RPMI8226 (cell line): ENCODE results near the gene TFAP2E.
"Not testable (repeated sequence)": the region's sequence is repeated elsewhere in the genome, so short reads cannot be mapped to it uniquely, and the experiment has no call there.

Experiments used
- DNase-seq: peaks from one replicate; pipeline ENCODE4 v3.0.0-alpha.2; 2015

TFAP2E gene

GRCh38 chr1:35574655-35575415, 1.7 kb downstream of the TFAP2E start:
- DNase-seq = no peak

- no peak for DNase-seq
Measured at GRCh38 chr1:35575416-35575958, 2.4 kb downstream of the TFAP2E start.

- no peak for DNase-seq
Measured at GRCh38 chr1:35576061-35576765, 3.1 kb downstream of the TFAP2E start.

- not testable (repeated sequence) for DNase-seq
Measured at GRCh38 chr1:35576766-35577070, 3.6 kb downstream of the TFAP2E start.

GRCh38 chr1:35577071-35577998, 4.2 kb downstream of the TFAP2E start:
- DNase-seq = peak; percentile 58

DNA sequence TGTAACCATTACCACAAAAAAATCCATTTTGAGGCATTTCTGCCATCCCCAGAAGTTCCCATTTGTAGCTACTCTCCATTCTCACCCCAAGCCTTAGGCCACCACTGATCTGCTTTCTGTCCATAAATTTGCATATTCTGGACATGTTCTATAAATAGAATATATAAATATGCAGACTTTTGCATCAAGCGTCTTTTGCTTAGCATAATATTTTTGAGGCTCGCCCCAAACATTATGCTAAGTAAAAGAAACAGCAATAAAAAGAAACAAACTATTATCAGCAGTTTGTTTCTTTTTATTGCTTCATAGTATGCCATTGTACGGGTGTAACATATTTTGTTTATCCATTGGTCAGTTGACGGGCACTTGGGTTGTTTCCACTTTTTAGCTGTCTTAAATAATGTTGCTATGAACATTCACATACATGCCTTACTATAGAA, 7.9 kb downstream of the TFAP2E start:
- no peak for DNase-seq

DNA sequence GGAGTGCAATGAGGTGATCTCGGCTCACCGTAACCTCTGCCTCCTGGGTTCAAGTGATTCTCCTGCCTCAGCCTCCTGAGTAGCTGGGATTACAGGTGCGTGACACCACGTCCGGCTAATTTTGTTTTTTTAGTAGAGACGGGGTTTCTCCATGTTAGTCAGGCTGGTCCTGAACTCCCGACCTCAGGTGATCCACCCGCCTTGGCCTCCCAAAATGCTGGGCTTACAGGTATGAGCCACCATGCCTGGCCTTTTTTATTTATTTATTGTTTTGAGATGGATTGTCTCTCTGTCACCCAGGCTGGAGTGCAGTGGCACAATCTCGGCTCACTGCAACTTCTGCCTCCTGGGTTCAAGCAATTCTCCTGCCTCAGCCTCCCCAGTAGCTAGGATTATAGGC, 8.5 kb downstream of the TFAP2E start:
- DNase-seq = not testable (repeated sequence)

DNA sequence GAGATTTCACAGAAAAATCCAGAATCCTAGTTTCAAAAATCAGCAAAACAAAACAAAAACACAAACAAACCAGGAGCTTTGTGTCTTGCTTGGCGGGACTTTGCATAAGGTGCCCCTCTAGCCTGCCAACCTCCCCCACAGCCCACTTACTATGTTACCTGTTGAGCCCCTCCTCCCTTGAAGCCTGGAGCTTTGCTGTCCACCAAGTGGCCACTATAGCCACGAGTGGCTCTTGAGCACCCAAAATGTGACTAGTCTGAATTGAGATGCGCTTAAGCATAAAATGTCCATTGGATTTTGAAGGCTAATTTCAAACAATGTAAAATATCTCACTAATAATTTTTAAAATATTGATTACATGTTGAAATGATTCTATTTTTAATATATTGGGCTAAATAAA, 12.2 kb downstream of the TFAP2E start:
- no peak for DNase-seq

DNA sequence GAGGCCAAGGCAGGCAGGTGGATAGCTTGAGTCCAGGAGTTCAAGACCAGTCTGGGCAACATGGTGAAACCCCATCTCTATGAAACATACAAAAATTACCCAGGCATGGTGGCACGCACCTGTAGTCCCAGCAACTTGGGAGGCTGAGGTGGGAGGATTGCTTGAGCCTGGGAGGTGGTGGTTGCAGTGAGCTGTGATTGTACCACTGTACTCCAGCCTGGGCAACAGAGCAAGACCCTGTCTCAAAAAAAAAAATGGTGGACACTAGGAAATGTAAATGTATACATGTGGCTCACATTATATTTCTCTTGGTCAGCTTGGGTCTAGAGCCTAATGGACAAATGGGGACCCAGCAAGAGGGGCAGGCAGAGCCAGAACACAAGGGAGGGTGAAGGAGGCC, 12.7 kb downstream of the TFAP2E start:
- DNase-seq = not testable (repeated sequence)

DNA sequence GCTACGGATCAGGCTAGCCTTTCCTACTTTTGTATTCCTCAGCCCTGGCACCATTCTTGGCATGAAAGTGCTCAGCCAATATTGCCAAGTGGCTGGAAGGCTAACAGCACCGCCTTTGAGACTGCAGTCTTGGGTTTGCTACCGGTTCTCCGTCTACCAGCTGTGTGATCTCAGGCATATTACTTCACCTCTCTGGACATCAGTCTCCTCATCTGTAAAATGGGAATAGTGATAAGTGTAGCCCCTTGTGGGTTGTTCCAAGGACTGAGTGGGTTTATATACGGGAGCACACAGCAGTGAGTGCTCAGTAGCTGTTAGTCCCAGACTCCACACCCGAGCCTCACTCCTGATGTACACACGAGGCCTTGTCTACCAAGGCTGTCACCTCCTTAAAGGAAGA, 13.7 kb downstream of the TFAP2E start:
- no peak for DNase-seq

DNA sequence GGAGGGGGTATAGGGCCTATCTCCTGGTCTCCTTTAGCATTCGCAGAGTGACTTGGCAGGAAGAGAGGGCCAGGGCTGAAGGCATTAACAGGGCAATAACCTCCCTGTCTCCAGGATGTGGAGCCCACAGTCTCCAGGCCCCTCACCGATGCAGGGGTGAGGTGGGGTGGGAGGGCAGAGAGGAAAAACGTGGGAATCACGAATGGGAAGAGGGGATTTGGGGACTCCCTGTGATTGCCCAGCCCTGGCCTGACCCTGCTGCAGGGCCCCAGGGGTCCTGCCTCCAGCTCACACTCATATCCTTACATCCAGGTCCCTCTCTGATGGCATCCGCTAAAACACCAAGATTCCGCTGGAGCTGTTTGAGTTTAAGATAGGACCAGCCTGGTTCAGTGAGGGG, 14.6 kb downstream of the TFAP2E start:
- no peak for DNase-seq

DNA sequence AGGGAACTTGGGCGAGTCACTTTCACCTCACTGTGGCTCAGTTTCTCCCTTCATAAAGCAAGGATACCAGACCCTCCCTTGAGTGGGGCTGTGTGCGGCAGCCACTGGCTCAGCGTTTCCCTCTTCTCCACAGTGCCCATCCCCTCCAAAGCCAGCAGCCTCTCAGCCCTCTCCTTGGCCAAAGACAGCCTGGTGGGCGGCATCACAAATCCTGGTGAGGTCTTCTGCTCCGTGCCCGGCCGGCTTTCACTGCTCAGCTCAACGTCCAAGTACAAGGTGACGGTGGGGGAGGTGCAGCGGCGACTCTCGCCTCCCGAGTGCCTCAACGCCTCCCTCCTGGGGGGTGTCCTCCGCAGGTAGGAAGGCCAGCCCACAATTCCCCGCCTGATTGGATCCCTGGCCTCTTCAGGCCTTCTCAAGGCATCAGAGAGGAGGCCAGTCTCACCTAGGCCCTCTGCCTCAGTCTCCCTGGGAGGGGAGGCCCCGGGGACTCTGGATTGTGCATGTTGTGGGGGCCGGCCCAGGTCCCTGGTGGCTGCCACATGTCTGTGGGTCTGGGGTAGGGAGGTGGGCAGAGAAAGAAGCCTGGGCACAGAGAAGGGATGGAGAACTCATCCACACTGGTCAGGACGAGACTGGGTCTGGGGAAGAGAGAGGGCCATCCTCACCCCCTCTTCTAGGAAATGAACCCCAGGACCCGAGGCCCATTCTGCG, 15.2 kb downstream of the TFAP2E start:
- no peak for DNase-seq

DNA sequence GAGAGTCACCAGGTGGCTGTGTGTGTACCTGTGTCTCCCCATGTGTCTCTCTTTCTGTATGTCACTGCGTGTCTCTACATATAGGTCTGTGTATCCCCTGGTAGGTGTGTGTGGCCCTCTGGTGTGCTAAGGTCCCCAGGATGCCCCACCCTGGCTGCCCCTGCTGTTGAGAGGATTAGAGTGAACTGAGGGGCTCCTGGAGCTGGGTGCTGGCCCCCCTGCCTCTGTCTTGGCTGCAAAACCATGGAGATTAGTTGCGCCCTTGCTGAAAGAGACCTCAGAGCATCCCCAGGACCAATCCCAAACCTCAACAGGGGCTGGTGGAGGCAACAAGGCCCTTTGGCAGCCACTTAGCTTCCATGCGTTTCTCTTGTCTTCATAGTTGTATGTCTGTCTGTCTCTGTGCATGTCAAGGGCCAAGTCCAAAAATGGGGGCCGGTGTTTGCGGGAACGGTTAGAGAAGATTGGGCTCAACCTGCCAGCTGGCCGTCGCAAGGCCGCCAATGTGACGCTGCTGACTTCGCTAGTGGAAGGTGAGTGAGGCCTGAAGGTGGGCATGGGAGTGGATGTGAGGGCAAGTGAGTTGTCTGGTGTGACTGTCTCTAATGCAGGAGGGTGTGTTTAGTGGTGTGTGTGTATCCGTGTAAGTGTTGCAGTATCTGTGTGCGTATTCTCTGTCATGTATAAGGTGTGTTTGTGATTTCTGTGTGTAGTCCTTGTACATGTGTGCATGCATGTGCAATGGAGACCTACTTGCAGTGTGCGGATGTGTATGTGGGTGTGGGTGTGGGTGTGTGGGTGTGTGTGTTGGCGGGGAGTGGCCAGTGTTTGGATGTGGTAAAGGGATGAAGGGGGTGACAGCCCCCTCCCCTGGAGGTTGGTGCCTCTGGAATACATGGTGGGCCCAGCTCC, 16.7 kb downstream of the TFAP2E start:
- no peak for DNase-seq

DNA sequence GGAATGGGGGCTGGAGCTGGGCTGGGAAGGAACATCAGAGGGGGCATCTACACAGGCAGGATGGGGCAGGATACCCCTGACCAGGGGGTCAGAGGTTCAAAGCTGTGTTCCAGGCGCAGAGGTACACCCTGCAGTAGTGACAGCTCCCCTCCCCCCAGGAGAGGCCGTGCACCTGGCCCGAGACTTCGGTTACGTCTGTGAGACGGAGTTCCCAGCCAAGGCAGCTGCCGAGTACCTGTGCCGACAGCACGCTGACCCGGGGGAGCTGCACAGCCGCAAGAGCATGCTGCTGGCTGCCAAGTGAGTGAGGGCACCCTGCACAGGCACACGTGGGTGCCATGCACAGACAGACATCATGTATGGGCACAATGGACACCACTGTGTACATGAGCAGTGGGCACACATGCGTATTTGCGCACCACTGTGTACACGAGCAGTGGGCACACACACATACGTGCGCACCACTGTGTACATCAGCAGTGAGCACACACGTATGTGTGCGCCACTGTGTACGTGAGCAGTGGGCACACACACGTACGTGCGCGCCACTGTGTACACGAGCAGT, 17.4 kb downstream of the TFAP2E start:
- DNase-seq = no peak

- DNase-seq = no peak
Measured at GRCh38 chr1:35591211-35591610, 18.1 kb downstream of the TFAP2E start.

DNA sequence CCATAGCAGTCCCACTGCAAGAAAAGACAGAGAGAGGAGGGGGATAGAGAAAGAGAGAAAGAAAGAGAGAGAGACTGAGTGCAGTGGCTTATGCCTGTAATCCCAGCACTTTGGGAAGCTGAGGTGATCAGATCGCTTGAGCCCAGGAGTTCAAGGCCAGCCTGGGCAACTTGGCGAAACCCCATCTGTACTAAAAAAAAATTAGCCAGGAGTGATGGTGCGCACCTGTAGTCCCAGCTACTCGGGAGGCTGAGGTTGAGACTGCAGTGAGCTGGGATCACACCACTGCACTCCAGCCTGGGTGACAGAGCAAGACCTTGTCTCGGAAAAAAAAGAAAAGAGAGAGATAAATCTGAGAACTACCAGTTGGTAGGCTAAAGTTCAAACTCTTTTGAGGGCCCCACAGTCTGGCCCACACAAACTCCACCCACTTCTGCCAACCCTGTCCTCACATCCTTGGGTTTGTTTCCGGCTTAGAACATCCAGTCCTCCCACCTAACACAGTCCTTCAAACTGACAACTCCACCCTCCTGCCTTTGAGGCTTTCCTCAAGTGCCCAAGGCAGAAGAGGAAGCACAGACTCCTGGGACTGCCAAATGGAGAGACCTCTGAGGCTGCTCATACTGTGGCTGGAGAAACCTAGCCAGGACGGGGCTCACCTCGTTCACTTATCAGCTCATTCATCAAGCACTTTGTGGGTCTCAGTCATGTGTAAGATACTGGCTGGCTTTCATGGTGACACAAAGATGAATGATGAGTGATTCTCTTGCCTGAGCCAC, 20.1 kb downstream of the TFAP2E start:
- DNase-seq = no peak

- DNase-seq = no peak
Measured at GRCh38 chr1:35594005-35594760, 21.1 kb downstream of the TFAP2E start.

DNA sequence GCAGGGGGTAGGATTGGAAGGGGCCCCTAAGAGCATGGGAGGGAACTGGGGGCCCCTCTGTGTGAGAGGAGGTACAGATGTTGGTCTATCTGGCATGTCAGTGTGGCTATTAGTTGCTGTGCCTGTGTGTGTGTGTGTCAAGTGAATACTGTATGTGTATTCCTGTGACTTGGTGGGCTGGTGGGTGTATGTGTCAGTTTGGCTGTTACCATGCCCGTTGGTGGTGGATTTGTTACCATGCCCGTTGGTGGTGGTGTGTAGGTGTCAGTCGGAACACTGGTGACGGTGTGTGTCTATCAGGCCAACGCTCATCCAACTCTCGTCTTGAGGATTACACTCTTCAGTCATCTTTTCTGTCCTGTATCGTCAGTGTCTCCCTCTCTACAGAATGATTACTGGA, 22.6 kb downstream of the TFAP2E start:
- no peak for DNase-seq

DNA sequence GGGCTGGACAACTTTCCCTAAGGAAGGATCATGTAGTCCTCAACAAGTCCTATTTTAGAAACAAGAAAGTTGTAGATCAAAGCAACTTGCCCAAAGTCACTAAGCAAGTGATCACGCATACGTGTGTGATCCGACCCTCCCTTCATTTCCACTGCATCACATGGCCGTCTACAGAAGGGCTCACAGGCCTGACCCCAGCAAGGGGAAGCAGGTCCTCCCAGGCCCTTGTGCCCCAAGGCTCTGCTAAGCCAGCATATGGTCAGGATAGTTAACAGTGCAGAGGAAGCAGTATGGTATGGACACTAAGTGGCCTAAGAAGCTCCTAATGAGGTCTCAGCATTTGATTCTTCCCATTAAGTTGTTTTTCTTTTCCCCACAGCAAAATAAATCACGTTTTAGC, 24.8 kb downstream of the TFAP2E start:
- DNase-seq = no peak

DNA sequence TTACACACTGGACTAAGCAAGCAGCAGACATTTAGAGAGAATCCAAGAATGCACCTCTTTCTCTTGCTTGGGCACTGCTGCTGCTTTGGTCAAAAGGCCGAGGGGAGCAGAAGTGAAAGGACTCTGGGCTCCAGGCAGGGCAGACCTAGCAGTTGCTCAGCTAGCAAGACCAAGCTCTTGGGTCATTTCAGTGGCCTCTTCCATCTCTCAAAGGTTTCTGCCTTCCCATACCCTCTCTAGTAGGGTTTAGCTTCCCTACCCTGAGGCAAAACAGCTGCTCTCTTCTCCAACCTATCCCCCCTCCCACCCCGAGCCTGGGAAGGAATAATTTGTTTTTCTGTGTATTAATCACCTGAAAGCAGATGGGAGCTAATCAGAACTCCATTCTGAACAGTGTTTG, 25.8 kb downstream of the TFAP2E start:
- no peak for DNase-seq
